ENCODE results near the gene TLR2.

The TLR2 gene

DNA sequence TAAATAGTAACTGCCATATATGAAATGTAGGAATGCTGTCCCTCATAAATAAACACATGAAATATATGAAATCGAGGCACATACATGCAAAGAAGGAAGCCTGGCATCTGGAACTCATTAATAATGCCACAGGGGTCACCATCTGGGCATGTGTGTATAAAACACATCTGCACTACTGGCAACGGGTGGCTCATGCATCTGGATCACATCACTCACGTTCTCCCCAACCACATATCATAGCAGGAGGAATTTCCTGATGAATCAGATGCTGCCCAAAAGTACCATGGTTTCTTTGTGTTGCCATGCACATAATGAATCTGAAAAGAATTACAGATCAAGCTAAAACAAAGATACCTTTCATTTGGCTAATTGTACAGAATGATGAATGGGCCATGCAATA, 47.2 kb downstream of the TLR2 start:
- no peak for DNase-seq (ENCODE audit: low read depth in 2 of 2)

DNA sequence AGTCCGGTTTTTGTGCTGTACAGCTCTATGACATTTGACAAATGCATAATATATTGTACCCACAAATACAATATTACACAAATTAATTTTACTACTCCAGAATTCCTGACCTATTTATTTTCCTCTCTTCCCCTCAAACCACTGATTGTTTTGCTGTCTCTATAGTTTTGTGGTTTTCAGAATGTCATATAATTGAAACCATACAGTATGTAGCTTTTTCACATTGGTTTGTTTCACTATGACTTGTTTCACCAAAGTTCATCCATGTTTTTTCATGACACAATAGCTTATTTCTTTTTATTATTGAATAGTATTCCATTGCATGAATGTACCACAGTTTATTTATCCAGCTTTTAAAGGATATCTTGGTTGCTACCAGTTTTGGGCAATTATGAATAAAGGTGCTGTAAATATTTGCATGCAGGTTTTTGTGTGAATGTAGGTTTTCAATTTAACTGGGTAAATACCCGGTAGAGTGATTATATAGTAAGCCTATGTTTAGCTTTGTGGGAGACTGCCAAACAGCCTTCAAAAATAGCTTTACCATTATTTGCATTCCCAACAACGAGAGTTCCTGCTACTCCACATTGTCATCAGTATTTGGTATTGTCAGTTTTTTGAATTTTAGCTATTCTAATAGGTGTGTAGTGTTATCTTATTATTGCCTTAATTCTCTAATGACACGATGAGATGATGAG, 49.8 kb downstream of the TLR2 start:
- DNase-seq (ENCODE audit: low read depth in 2 of 2) = no peak

DNA sequence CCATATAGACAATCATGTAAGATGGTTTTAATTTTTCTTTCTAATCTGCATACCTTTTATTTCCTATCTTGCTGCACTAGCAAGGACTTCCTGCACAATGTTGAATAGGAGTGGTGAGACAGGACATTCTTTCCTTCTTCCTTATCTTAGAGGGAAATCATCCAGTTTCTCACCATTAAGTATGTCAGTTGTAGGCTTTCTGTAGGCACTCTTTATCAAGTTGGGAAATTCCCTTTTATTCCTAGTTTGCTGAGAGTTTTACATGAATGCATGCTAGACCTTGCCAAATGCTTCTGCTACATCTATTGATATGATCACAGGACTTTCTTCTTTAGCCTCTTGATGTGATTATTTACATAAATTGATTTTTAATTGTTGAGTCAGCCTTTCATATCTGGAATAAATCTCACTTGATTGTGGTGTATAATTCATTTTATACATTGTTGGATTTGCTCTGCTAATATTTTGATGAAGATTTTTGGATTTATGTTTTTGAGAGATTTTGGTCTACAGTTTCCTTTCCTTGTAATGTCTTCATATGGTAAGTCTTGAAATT, 51.9 kb downstream of the TLR2 start:
- no peak for DNase-seq (ENCODE audit: low read depth in 2 of 2)

DNA sequence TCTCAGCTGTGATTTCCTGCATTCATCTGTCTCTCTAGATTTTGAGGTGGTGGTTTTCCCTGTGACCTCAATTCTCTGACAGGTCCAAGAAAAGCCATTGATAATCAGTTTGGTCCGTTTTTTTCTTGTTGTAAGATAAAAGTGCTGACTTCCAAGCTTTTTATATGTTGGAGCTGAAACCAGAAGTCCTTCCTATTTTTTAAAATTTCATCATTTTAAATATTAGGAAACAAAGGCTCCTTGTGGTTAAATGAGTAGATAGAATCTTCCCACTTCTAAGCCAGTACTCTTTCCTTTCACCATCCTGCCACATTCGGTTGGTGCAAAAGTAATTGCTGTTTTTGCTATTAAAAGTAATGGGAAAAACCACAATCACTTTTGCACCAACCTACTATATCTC, 57.5 kb downstream of the TLR2 start:
- no peak for DNase-seq (ENCODE audit: low read depth in 2 of 2)

DNA sequence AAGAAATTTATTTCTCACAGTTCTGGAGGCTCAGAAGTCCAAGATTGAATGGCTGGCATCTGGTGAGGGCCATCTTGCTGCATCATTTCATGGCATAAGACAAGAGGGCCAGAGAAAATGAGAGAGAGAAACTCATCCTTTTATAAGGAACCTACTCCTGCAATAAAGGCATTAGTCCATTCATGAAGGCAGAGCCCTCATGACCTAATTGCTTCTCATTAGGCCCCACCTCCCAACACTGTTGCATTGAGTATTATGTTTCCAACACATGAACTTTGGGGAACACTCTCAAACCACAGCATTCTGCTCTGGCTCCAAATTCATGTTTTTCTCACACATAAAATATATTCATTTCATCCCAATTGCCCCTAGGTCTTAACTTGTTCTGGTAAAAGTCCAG, 61.6 kb downstream of the TLR2 start:
- no peak for DNase-seq (ENCODE audit: low read depth in 2 of 2)

DNA sequence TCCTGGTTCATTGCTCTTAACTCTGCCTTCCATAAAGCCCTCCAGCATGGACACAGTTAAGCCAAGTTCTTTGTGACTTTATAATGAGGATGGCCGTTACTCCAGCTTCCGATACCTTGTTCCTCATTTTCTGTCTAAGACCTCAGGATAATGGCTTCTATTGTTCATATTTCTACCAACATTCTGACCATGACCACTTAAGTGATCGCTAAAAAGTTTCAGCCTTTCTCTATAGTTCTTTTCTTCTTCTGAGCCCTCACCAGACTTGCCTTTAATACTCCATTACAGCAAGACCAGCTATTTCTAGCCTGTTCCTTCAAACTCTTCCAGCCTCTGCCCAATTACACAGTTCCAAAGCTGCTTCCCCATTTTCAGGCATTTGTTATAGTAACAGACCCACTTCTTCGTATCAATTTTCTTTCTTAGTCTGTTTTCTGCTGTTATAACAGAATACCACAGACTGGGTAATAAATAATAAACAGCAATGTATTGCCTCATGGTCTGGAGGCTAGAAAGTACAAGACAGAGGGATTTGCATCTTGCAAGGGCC, 63.4 kb downstream of the TLR2 start:
- no peak for DNase-seq (ENCODE audit: low read depth in 2 of 2)

DNA sequence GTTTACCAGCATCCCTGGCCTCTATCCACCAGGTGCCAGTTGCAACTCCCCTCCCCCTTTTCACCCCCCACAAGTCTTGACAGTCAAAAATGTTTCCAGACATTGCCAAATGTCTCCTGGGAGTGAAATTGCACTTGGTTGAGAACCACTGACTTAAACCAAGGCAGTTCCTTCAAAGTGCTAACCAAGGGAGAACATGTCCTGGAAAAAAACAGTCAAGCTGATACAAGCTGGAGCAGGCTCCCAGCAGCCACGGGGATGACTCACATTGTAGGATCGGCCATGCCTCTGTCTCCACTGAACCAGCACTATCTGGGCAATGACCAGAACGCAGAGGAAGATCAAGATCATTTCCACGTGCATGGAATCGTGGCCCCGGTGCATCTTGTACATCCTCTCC, 64.3 kb downstream of the TLR2 start:
- DNase-seq (ENCODE audit: low read depth in 2 of 2) = no peak

DNA sequence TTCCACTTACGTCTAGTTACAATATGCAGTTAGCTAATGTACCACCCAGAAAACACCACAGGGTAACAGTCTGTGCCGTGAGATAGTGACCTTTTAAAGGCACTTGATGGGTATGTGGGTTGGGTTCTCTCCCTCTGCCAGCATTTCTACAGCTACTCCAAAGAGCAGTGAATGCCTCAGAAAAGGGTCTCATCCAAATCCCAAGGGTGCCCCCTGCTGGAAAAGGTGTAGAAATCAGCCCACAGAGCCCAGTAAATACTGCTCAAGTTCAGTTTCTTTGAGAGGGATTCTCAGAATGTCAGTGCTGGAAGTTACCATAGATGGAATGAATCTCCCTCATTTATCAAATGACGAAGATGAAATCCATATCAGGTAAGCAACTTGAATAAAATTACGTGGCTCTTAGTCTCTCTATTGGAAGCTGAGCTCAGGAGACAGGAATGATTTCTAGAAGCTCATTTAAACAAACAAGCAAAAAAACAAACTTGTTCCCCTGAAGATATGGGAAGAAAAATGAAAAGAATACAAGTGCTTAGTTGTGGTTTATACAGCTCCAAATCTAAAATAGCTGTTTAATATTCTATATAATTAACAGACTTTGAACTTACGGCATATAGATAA, 66.2 kb downstream of the TLR2 start:
- peak in 1 of 2 donors; percentile 53 for DNase-seq (ENCODE audit: low read depth in 2 of 2)

DNA sequence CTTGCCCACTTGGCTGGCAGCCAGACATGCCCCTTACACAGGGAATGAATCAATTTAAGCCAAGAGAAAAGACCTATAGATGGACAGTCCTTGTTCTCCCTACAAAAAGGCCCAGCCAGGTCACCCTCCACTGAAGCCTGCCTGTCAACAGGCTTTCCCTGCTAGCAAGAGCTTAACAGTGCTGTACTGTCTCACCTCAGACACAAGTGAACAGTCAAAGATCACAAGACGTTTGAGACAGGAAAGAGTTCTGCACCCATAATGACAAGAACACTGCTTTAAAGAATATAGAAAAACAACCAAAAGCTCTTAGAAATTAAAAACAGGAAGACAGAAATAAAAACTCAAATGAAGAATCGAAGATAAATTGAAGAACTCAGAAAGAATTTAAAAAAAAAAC, 71.1 kb downstream of the TLR2 start:
- no peak for DNase-seq (ENCODE audit: low read depth in 2 of 2)
